Testis (tissue), 3 donors: Measurements from ENCODE around the gene FAM181A. TPM values are rescaled to one million over a fixed set of nuclear protein-coding genes. Genes with fewer than 3 reads are reported as not detected.

ENCODE experiments used
- DNase-seq: peaks from one replicate; pipeline ENCODE4 v3.0.0-alpha.2; 2019
- H3K27ac ChIP-seq, 2 donors: fragments of 200-600 bp; sonication (generic); one replicate each; pipeline ENCODE4 v1.5.1; 2019
- H3K27me3 ChIP-seq: fragments of 200-600 bp; sonication (generic); one replicate; pipeline ENCODE4 v1.5.1; 2019
- H3K36me3 ChIP-seq: fragments of 200-600 bp; sonication (generic); one replicate; pipeline ENCODE4 v1.5.1; 2017; ENCODE audit warnings: low read depth; ENCODE audit errors: missing control alignments
- H3K4me1 ChIP-seq: fragments of 200-600 bp; sonication (generic); one replicate; pipeline ENCODE4 v1.5.1; 2019
- H3K4me3 ChIP-seq, 2 donors: fragments of 200-600 bp; sonication (generic); one replicate each; pipeline ENCODE4 v1.5.1; 2017 to 2019
- H3K9me3 ChIP-seq: fragments of 200-600 bp; sonication (generic); one replicate; pipeline ENCODE4 v1.5.1; 2017
- POLR2A ChIP-seq: fragments of 450-650 bp; IDR thresholded peaks from one replicate; pipeline ENCODE4 v1.6.1; 2017; ENCODE audit warnings: antibody characterized with exemption, mild to moderate bottlenecking, moderate library complexity
- WGBS, 2 donors: methylation state at CpG; one replicate each; pipeline ENCODE4 v1.1.5; 2018; 5-methylcytosine and 5-hydroxymethylcytosine counted together
- intact Hi-C: fragments of 100-400 bp; cut with DNase I; formaldehyde crosslinking; loops from one replicate; pipeline ENCODE4 v1.15.1; 2023; ENCODE audit warnings: low total_unique reads
- polyA plus RNA-seq: library from polyadenylated mRNA; stranded (reverse); fragments of 350-450 nt; fragmentation: Illumina TruSeq; extraction: RNeasy Lipid Tissue Mini Kit (QIAGEN cat#74804); gene quantifications from one replicate; pipeline ENCODE4 v1.2.3, GENCODE V29; 2014; ENCODE audit warnings: low read depth, low replicate concordance; ENCODE audit not compliant: insufficient read depth
- total RNA-seq, 2 donors: library from RNA; depleted of rRNA; stranded (reverse); fragments of >200 nt; gene quantifications; one replicate each; pipeline ENCODE4 v1.2.3, GENCODE V29; 2016
- TF ChIP-seq, protein P1 (sequence below), 3 experiments: fragments of 450-650 bp in 2 of 3; fragments of 200-600 bp in 1 of 3; sonication (generic) in 1 of 3; IDR thresholded peaks; one replicate each; pipeline ENCODE4 v1.5.1; 2016 to 2019; ENCODE audit warnings: antibody characterized with exemption in 3 of 3, mild to moderate bottlenecking in 2 of 3, moderate library complexity in 1 of 3

Gene FAM181A
- total and polyA plus RNA-seq, 3 donors from 2014 or later = 12.7 to 48.5 (median 18.0) TPM

DNA sequence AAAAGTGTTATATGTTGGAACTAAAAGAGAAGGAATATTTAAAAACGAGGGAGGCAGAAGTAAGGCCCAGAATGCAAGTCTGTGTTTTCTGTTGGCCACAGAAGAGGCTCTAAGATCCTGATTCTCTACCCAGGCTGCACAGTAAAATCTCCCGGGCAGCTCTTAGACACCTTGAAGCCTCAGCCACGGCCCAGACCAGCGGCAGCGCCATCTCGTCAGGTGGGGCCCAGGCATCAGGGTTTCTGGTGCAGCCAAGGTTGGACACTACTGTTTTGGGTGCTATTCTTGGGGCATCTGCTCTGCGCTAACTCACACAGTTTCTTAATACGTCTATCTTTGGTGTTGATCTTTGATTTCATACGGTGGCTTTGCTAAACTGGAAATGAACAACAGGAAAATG is 16.8 kb downstream of the FAM181A start:
- no peak overlapping the region for H3K27ac ChIP-seq

DNA sequence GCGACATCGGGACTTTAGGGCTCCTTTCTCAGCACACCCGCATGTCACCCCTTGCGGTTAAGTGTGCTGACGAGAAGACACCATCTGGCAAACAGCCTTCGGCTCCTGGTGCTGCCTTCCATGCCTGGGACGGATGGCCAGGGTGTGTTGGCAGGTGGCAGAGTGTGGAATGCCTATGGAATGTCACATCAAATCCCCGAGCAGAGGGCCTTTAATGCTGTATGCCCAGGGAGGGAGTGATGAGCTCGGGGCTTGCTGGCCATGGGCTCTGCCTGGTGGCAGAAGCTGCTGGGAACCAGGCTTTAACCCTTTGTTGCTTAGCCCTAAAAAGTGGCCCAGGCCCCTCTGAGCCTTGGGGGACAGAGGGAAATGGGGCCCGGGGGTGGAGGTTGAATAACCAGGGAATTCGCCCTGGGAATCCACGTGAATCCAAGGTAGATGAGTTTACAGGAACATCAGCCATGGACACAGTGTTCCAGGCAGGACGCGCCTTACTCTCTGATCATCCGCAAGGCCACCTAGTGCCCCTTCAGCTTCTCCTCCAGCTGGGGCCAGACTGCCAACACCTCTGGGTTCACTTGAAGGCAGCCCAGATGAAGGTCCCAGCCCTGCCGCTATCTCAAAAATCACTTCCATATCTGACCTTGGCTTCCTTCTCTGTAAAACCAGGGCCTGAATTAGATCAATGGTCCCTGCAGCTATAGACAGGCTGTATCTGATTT is 17.4 kb downstream of the FAM181A start:
- H3K4me3 ChIP-seq = no peak overlapping the region
- H3K4me1 ChIP-seq = no peaks in the 10 kb centered on the region
- H3K9me3 ChIP-seq = no peaks in the 10 kb centered on the region
- 89 to 96% methylated on average over 14 to 16 of the region's 16 CpGs for WGBS, 2 donors
- TF ChIP-seq POLR2A = no peak
- TF ChIP-seq, protein P1, sequence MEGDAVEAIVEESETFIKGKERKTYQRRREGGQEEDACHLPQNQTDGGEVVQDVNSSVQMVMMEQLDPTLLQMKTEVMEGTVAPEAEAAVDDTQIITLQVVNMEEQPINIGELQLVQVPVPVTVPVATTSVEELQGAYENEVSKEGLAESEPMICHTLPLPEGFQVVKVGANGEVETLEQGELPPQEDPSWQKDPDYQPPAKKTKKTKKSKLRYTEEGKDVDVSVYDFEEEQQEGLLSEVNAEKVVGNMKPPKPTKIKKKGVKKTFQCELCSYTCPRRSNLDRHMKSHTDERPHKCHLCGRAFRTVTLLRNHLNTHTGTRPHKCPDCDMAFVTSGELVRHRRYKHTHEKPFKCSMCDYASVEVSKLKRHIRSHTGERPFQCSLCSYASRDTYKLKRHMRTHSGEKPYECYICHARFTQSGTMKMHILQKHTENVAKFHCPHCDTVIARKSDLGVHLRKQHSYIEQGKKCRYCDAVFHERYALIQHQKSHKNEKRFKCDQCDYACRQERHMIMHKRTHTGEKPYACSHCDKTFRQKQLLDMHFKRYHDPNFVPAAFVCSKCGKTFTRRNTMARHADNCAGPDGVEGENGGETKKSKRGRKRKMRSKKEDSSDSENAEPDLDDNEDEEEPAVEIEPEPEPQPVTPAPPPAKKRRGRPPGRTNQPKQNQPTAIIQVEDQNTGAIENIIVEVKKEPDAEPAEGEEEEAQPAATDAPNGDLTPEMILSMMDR (IDR thresholded peaks at IDR 0.05) = no peak
- no peak overlapping the region for H3K27ac ChIP-seq
- intact Hi-C loops = no loop called here
- no peaks in the 10 kb centered on the region for H3K27me3 ChIP-seq
- DNase-seq = no peak
- no peaks in the 10 kb centered on the region for H3K36me3 ChIP-seq

More for the DNA sequence above, 16.8 kb downstream of the FAM181A start:
- Histone ChIP-seq H3K9me3 (no peaks in the 10 kb centered on the region), H3K36me3 (no peaks in the 10 kb centered on the region), H3K4me3 (no peak overlapping the region), H3K4me1 (no peaks in the 10 kb centered on the region), H3K27me3 (no peaks in the 10 kb centered on the region)
- 92 to 93% methylated on average over 9 of the region's 9 CpGs for WGBS, 2 donors
- intact Hi-C loops = no loop called here
- TF ChIP-seq, protein P1 (IDR thresholded peaks at IDR 0.05) = no peak
- TF ChIP-seq POLR2A = no peak
- DNase-seq = no peak

DNA sequence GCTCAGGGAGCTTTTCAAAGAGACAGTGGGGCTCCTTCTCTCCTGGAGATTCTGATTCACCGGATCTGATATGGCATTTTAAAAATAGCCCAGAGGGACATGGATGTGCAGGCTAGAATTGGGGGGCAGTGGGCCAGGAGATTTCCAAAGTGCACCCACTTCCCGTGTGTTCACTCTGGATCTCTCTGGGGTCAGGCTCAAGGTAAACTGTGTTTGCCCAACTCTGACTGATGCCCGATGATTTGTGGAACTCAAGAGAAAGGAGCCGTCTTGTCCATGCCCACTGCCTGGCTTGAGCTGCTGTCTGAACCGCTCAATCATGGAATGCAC is 17.9 kb downstream of the FAM181A start:
- DNase-seq = no peak
- H3K27ac ChIP-seq = no peak overlapping the region
- no peaks in the 10 kb centered on the region for H3K36me3 ChIP-seq
- H3K4me3 ChIP-seq = no peak overlapping the region
- no peaks in the 10 kb centered on the region for H3K4me1 ChIP-seq
- 92 to 95% methylated on average over 5 of the region's 5 CpGs for WGBS, 2 donors
- intact Hi-C loops = no loop called here
- H3K9me3 ChIP-seq = no peaks in the 10 kb centered on the region
- TF ChIP-seq, protein P1 (IDR thresholded peaks at IDR 0.05) = no peak
- TF ChIP-seq POLR2A = no peak
- H3K27me3 ChIP-seq = no peaks in the 10 kb centered on the region

DNA sequence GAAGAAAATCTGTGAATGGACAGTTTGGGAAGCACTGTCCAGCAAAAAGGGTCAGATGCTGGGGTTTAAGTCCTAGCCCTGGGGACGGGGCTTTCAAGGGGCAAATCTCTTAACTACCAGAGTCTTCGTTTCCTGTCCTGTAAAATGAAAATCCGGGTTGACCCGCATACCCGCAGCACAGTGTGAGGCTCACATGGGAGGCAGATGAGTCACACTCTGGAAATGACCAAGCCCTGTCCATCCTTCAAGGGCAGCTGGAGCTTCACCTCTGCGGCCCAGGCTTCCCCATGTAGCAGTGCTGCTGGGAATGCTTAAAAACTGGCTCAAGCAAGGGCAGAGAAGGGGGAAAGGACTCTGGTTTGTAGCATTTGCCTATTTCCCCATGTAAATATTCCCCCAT is 19.0 kb downstream of the FAM181A start:
- intact Hi-C loops = no loop called here
- no peak overlapping the region for H3K27ac ChIP-seq
- DNase-seq = no peak
- H3K9me3 ChIP-seq = no peaks in the 10 kb centered on the region
- H3K4me1 ChIP-seq = no peaks in the 10 kb centered on the region
- no peak for TF ChIP-seq POLR2A
- TF ChIP-seq, protein P1 (IDR thresholded peaks at IDR 0.05) = no peak
- 87 to 94% methylated on average over 6 of the region's 6 CpGs for WGBS, 2 donors
- no peaks in the 10 kb centered on the region for H3K27me3 ChIP-seq
- no peaks in the 10 kb centered on the region for H3K36me3 ChIP-seq
- no peak overlapping the region for H3K4me3 ChIP-seq

DNA sequence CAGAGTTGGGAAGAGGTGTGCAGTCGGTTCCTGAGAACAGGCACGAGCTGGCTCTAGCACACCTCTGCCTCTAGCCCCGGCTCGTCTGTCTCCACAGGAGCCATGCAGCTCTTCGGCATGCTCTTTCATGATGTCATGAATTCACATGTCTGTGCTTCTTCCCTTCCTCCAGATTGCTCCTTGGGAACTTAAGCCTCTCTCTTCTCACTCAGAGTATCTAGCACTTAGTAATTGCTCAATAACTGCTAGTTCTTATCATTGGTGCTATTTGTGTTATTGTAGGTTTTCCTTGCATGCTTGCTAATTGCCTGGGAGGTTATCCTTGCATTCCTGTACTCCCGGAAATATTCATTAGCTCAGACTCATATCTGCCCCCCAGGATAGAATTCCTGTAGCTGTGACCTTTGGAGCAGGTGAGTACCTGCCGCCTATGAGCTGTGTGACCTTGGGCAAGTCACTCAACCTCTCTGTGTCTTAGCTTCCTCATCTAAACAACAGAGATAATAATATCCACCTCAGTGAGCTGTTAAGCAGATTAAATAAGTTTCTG is 19.5 kb downstream of the FAM181A start:
- no peak for TF ChIP-seq POLR2A
- TF ChIP-seq, protein P1 (IDR thresholded peaks at IDR 0.05) = no peak
- Histone ChIP-seq H3K27me3 (no peaks in the 10 kb centered on the region), H3K36me3 (no peaks in the 10 kb centered on the region), H3K4me1 (no peaks in the 10 kb centered on the region), H3K4me3 (no peak overlapping the region), H3K27ac (no peak overlapping the region), H3K9me3 (no peaks in the 10 kb centered on the region)
- no peak for DNase-seq
- 89 to 94% methylated on average over 7 of the region's 7 CpGs for WGBS, 2 donors
- intact Hi-C loops = no loop called here
